Keratinocyte (primary cell): Measurements from ENCODE around the gene ABCC10. TPM values are rescaled to one million over a fixed set of nuclear protein-coding genes. Genes with fewer than 3 reads are reported as not detected.

Experiments
- DNase-seq: peaks from one replicate; pipeline ENCODE4 v3.0.0-alpha.2; 2011; ENCODE audit warnings: low read depth, missing footprints, low spot score
- FAIRE-seq: peaks from 2 replicates; lab custom pipeline; 2011; peaks lifted over from hg19 to GRCh38; lab: Jason Lieb, UNC
- H2AFZ ChIP-seq: 2 replicates; pipeline ENCODE4 v1.6.0; 2012; ENCODE audit warnings: low read length, control low read depth, inconsistent platforms; ENCODE audit not compliant: control insufficient read depth
- H3K27ac ChIP-seq: 2 replicates; pipeline ENCODE4 v1.5.1; 2011; ENCODE audit warnings: low read length; ENCODE audit not compliant: control insufficient read depth, insufficient read depth
- H3K27me3 ChIP-seq: 3 replicates; pipeline ENCODE4 v1.6.0; 2011; ENCODE audit warnings: low read length; ENCODE audit not compliant: control insufficient read depth, insufficient read depth; ENCODE audit errors: extremely low read depth
- H3K36me3 ChIP-seq, 2 experiments: 2 replicates in 1 of 2; 3 replicates in 1 of 2; pipeline ENCODE4 v1.5.1; 2011; ENCODE audit warnings: low read length in 2 of 2, mild to moderate bottlenecking in 1 of 2; ENCODE audit not compliant: control insufficient read depth in 2 of 2, insufficient read depth in 2 of 2; ENCODE audit errors: extremely low read depth in 1 of 2
- H3K4me1 ChIP-seq: 3 replicates; pipeline ENCODE4 v1.5.1; 2011; ENCODE audit warnings: low read length; ENCODE audit not compliant: control insufficient read depth, insufficient read depth; ENCODE audit errors: extremely low read depth
- H3K4me2 ChIP-seq: 3 replicates; pipeline ENCODE4 v1.6.0; 2011; ENCODE audit warnings: low read depth, low read length; ENCODE audit not compliant: control insufficient read depth, insufficient read depth; ENCODE audit errors: extremely low read depth
- H3K4me3 ChIP-seq, 3 experiments: fragments of 200-600 bp in 1 of 3; sonication (generic) in 1 of 3; 2 replicates in 2 of 3; 3 replicates in 1 of 3; pipeline ENCODE4 v1.5.1; 2011 to 2016; ENCODE audit warnings: low read length in 3 of 3, mild to moderate bottlenecking in 3 of 3, control low read depth in 2 of 3, inconsistent platforms in 1 of 3, low read depth in 1 of 3, mixed read lengths in 1 of 3, mixed run types in 1 of 3, moderate library complexity in 1 of 3; ENCODE audit not compliant: control insufficient read depth in 2 of 3, insufficient read depth in 2 of 3; ENCODE audit errors: extremely low read depth in 1 of 3
- H3K79me2 ChIP-seq: 2 replicates; pipeline ENCODE4 v1.6.0; 2012; ENCODE audit warnings: low read length; ENCODE audit not compliant: control insufficient read depth, insufficient read depth
- H3K9ac ChIP-seq: 3 replicates; pipeline ENCODE4 v1.6.0; 2011; ENCODE audit warnings: low read length; ENCODE audit not compliant: control insufficient read depth, insufficient read depth; ENCODE audit errors: extremely low read depth
- H3K9me1 ChIP-seq: 3 replicates; pipeline ENCODE4 v1.6.0; 2011; ENCODE audit warnings: low read length; ENCODE audit not compliant: control insufficient read depth, insufficient read depth; ENCODE audit errors: extremely low read depth
- H3K9me3 ChIP-seq: 2 replicates; pipeline ENCODE4 v1.5.1; 2012; ENCODE audit warnings: low read depth, low read length; ENCODE audit not compliant: control insufficient read depth
- H4K20me1 ChIP-seq: 3 replicates; pipeline ENCODE4 v1.6.0; 2011; ENCODE audit warnings: low read length; ENCODE audit not compliant: control insufficient read depth, insufficient read depth; ENCODE audit errors: extremely low read depth
- EZH2 ChIP-seq: IDR thresholded peaks from one replicate; pipeline ENCODE4 v1.6.1; 2012; ENCODE audit warnings: inconsistent platforms, mild to moderate bottlenecking, low read length, moderate library complexity
- dilution Hi-C: fragments of 300-500 bp; cut with MboI; formaldehyde crosslinking; loops from one replicate; pipeline ENCODE4 v1.7.0; 2020; ENCODE audit warnings: low sequenced_read_pairs; ENCODE audit not compliant: extremely low pct_ligation_motif_present
- polyA plus RNA-seq, 5 experiments: library from polyadenylated mRNA; depleted of rRNA in 3 of 5; stranded (reverse) in 3 of 5; stranded (forward) in 1 of 5; unstranded in 1 of 5; fragments of >200 nt; gene quantifications; 1 replicate in 1 of 5; 2 replicates in 3 of 5; 3 replicates in 1 of 5; pipeline versions ENCODE4 v1.2.1 to v1.2.3, GENCODE V29; 2011 to 2012; ENCODE audit warnings: missing spikeins in 2 of 5, low read depth in 1 of 5, low replicate concordance in 1 of 5
- TF ChIP-seq, protein P1 (sequence below), 3 experiments: IDR thresholded peaks in 1 of 3; conservative IDR thresholded peaks in 1 of 3; optimal IDR thresholded peaks in 1 of 3; 2 replicates in 2 of 3; 3 replicates in 1 of 3; pipeline versions ENCODE3 to v1.5.1; 2011; ENCODE audit warnings: low read length in 3 of 3, mild to moderate bottlenecking in 3 of 3, moderate library complexity in 2 of 3, control low read depth in 1 of 3, inconsistent platforms in 1 of 3; ENCODE audit not compliant: insufficient read depth in 2 of 3; ENCODE audit errors: extremely low read depth in 1 of 3

Gene ABCC10
- polyA plus RNA-seq, 1 donor (not counting 4 experiments of a cell fraction or from before 2014, with no cell fraction given) = 17.9 TPM

- no peak overlapping the region for H3K4me3 ChIP-seq
- no peaks in the 10 kb centered on the region for H3K27me3 ChIP-seq
- no peak overlapping the region for H3K4me2 ChIP-seq
- H3K9me3 ChIP-seq = no peaks in the 10 kb centered on the region
- H4K20me1 ChIP-seq = no peaks in the 10 kb centered on the region
- peaks cover 0 to 3% of the 10 kb centered on the region in 2 experiments for H3K36me3 ChIP-seq
- no peak for DNase-seq
- H3K4me1 ChIP-seq = peaks cover 28% of the 10 kb centered on the region
- TF ChIP-seq, protein P1, sequence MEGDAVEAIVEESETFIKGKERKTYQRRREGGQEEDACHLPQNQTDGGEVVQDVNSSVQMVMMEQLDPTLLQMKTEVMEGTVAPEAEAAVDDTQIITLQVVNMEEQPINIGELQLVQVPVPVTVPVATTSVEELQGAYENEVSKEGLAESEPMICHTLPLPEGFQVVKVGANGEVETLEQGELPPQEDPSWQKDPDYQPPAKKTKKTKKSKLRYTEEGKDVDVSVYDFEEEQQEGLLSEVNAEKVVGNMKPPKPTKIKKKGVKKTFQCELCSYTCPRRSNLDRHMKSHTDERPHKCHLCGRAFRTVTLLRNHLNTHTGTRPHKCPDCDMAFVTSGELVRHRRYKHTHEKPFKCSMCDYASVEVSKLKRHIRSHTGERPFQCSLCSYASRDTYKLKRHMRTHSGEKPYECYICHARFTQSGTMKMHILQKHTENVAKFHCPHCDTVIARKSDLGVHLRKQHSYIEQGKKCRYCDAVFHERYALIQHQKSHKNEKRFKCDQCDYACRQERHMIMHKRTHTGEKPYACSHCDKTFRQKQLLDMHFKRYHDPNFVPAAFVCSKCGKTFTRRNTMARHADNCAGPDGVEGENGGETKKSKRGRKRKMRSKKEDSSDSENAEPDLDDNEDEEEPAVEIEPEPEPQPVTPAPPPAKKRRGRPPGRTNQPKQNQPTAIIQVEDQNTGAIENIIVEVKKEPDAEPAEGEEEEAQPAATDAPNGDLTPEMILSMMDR (optimal IDR thresholded peaks at IDR 0.05 in 1 of 3, IDR thresholded peaks at IDR 0.05 in 1 of 3, conservative IDR thresholded peaks at IDR 0.05 in 1 of 3; ENCODE audit: extremely low read depth in 1 of 3, insufficient read depth in 2 of 3, low read length in 3 of 3) = no peak
- no peak for TF ChIP-seq EZH2
- no peak overlapping the region for H3K27ac ChIP-seq
- no peak overlapping the region for H3K9ac ChIP-seq
- H3K9me1 ChIP-seq = no peaks in the 10 kb centered on the region
- no peak overlapping the region for H2AFZ ChIP-seq
- FAIRE-seq = no peak
- peaks cover 25% of the 10 kb centered on the region for H3K79me2 ChIP-seq
- dilution Hi-C loops = no loop called here
These were observed 48.2 kb downstream of the ABCC10 start for GRCh38 chr6:43475516-43475915.

DNA sequence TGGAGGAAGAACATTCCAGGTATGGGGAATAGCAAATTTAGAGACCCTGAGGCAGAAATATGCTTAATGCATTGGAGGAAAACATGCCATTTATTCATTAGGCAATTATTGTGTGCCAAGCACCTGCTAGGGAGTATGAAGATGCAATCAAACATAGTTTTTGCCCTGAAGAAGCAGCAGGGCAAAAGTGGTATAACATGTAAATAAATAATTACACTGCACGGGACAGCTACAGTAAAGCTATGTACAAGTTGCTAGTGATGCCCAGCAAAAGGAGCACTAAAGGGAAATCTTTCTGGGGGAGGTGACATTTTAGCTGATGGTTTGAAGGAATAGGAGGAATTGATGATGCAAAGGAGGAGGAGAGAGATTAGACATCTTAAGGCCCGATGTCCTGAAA is 49.4 kb downstream of the ABCC10 start:
- no peak for TF ChIP-seq EZH2
- TF ChIP-seq, protein P1 (optimal IDR thresholded peaks at IDR 0.05 in 1 of 3, IDR thresholded peaks at IDR 0.05 in 1 of 3, conservative IDR thresholded peaks at IDR 0.05 in 1 of 3; ENCODE audit: extremely low read depth in 1 of 3, insufficient read depth in 2 of 3, low read length in 3 of 3) = no peak
- no peak for FAIRE-seq
- H3K4me1 ChIP-seq = peaks cover 38% of the 10 kb centered on the region
- H3K4me2 ChIP-seq = peak overlapping the region; percentile 71
- peak overlapping the region; percentile 90 for H3K9ac ChIP-seq
- peaks cover 0 to 3% of the 10 kb centered on the region in 2 experiments for H3K36me3 ChIP-seq
- no peaks in the 10 kb centered on the region for H3K9me1 ChIP-seq
- H3K27ac ChIP-seq = peak overlapping the region; percentile 21
- dilution Hi-C loops = no loop called here
- peak overlapping the region; percentile 75 for H2AFZ ChIP-seq
- no peaks in the 10 kb centered on the region for H4K20me1 ChIP-seq
- H3K9me3 ChIP-seq = no peaks in the 10 kb centered on the region
- peak overlapping the region in 1 of 3 experiments; percentile 85 for H3K4me3 ChIP-seq
- H3K79me2 ChIP-seq = peaks cover 28% of the 10 kb centered on the region
- no peaks in the 10 kb centered on the region for H3K27me3 ChIP-seq
- DNase-seq = no peak
